ENCODE measurements around the gene WDR36. TPM values are rescaled to one million over a fixed set of nuclear protein-coding genes. Genes with fewer than 3 reads are reported as not detected.

Gene WDR36
- total and polyA plus RNA-seq, 2 of the 8 experiments (the other 6 are each of a cell fraction or from before 2014, with no cell fraction given) = 9.3 to 41.8 TPM

DNA sequence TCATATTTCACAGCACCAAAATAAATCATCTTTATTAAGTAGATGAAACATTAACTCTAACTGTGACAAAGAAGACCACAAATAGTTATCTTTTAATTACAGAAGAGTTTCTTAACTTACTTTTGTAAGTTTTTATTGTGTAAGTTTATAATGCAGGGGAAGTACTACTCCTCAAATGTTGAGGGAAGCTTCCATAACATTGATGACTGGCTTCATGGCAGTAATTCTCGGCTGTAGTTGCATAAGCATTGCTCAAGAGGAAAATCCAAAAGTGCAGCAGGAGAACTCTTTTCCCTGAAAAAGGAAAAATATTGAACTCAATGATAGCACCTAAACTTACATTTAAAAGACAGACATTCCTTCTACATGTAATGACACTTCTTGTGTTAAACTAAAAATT is 16.1 kb upstream of the WDR36 start:
- H3K23ac ChIP-seq (ENCODE audit: insufficient read length) = no peak overlapping the region

More for the DNA sequence above, 16.1 kb upstream of the WDR36 start:
- CTCF ChIA-PET (ENCODE audit: partially characterized antibody) = no interaction called here
- peaks cover 7% of the 10 kb centered on the region; the same call in 1 of the 2 replicates for H3K23me2 ChIP-seq (ENCODE audit: low read depth, low read length)
- no peak overlapping the region for H2AFZ ChIP-seq (ENCODE audit: low read length)
- no peak overlapping the region for H4K91ac ChIP-seq (replicated peaks; ENCODE audit: insufficient read length, low read length)
- H2BK12ac ChIP-seq (ENCODE audit: low read depth, low read length) = no peak overlapping the region
- H3K4me1 ChIP-seq (replicated peaks in 1 of 4; ENCODE audit: control insufficient read depth in 3 of 4, insufficient read depth in 4 of 4, low read length in 3 of 4) = no peaks in the 10 kb centered on the region; a peak in 2 of 7 replicates
- no peak overlapping the region for H2AK5ac ChIP-seq (ENCODE audit: low read depth, low read length)
- H3K27ac ChIP-seq (ENCODE audit: low read depth, low read length) = no peak overlapping the region
- H3K79me2 ChIP-seq (ENCODE audit: control insufficient read depth in 1 of 2, insufficient read depth in 2 of 2, low read length in 2 of 2) = no peaks in the 10 kb centered on the region
- no peak overlapping the region for H3K14ac ChIP-seq (ENCODE audit: insufficient read length)
- no peak overlapping the region for H2BK15ac ChIP-seq (ENCODE audit: low read length)
- 72% methylated on average over 1 of the region's 1 CpG; no CpG with 5 or more reads in 1 of the 2 experiments for WGBS, 2 experiments (ENCODE audit: extremely low coverage in 1 of 2, insufficient coverage in 1 of 2, insufficient read length in 1 of 2, insufficient replicate concordance in 2 of 2, low coverage in 1 of 2, low lambda C conversion rate in 2 of 2, missing lambda C conversion rate in 1 of 2)
- H3K4me2 ChIP-seq (ENCODE audit: insufficient read depth in 1 of 2, low read depth in 2 of 2, low read length in 2 of 2) = no peak overlapping the region
- no peak overlapping the region for H3K18ac ChIP-seq (ENCODE audit: extremely low read depth, low read length)
- FAIRE-seq = no peak
- POLR2A ChIA-PET (ENCODE audit: partially characterized antibody) = no interaction called here
- no peak for DNase-seq (ENCODE audit: low read depth in 1 of 2, low spot score in 2 of 2)
- TF ChIP-seq KDM1A (IDR thresholded peaks at IDR 0.05; ENCODE audit: borderline replicate concordance, low read length) = no peak
- no peak for TF ChIP-seq RXRA (IDR thresholded peaks at IDR 0.05; ENCODE audit: insufficient read depth, low read depth, low read length)
- TF ChIP-seq SAP30 (IDR thresholded peaks at IDR 0.05; ENCODE audit: insufficient read depth, insufficient replicate concordance, low read length) = no peak
- TF ChIP-seq, protein P1, sequence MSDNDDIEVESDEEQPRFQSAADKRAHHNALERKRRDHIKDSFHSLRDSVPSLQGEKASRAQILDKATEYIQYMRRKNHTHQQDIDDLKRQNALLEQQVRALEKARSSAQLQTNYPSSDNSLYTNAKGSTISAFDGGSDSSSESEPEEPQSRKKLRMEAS (IDR thresholded peaks at IDR 0.05) = no peak
- no peak for TF ChIP-seq BCL11A (IDR thresholded peaks at IDR 0.05; ENCODE audit: low read depth in 2 of 2, low read length in 2 of 2)
- no peak for TF ChIP-seq CHD1 (IDR thresholded peaks at IDR 0.05; ENCODE audit: low read depth, low read length)
- TF ChIP-seq CBX5 (IDR thresholded peaks at IDR 0.05; ENCODE audit: low read depth, low read length) = no peak
- TF ChIP-seq BRCA1 (IDR thresholded peaks at IDR 0.05; ENCODE audit: low read depth, low read length) = no peak
- no peak for TF ChIP-seq E2F6 (IDR thresholded peaks at IDR 0.05)
- TF ChIP-seq CBX8 (IDR thresholded peaks at IDR 0.05; ENCODE audit: borderline replicate concordance, low read depth, low read length) = no peak
- H2BK20ac ChIP-seq (ENCODE audit: low read length) = no peak overlapping the region
- H3K27me3 ChIP-seq (replicated peaks in 1 of 4; ENCODE audit: control insufficient read depth in 3 of 4, extremely low read depth in 1 of 4, insufficient read depth in 3 of 4, low read length in 3 of 4) = peaks cover 16 to 34% (median 25%) of the 10 kb centered on the region in 4 experiments
- H3K36me3 ChIP-seq (ENCODE audit: control insufficient read depth in 2 of 4, insufficient read depth in 4 of 4, low read length in 3 of 4) = no peaks in the 10 kb centered on the region
- H3K4ac ChIP-seq (replicated peaks; ENCODE audit: insufficient read length, low read depth, low read length) = no peak overlapping the region
- no peaks in the 10 kb centered on the region for H4K20me1 ChIP-seq (replicated peaks in 1 of 2; ENCODE audit: control insufficient read depth in 1 of 2, insufficient read depth in 2 of 2, low read length in 2 of 2)
- H4K8ac ChIP-seq (ENCODE audit: extremely low read depth, insufficient read depth, low read length) = no peak overlapping the region
- no peak overlapping the region for H2BK120ac ChIP-seq (replicated peaks; ENCODE audit: low read depth, low read length)
- H2BK5ac ChIP-seq (ENCODE audit: low read depth, low read length) = no peak overlapping the region
- no peaks in the 10 kb centered on the region for H3K79me1 ChIP-seq (ENCODE audit: low read depth, low read length)
- no peak overlapping the region for H3K9ac ChIP-seq (replicated peaks in 1 of 4; ENCODE audit: extremely low read depth in 1 of 4, low read depth in 3 of 4, low read length in 3 of 4)
- no peak overlapping the region for H3K4me3 ChIP-seq (ENCODE audit: extremely low read depth in 1 of 4, insufficient read depth in 2 of 4, low read depth in 3 of 4, low read length in 4 of 4)
- H3K9me3 ChIP-seq (ENCODE audit: insufficient read depth in 2 of 2, low read depth in 1 of 2, low read length in 1 of 2) = no peaks in the 10 kb centered on the region
- no peak overlapping the region for H3K56ac ChIP-seq (replicated peaks; ENCODE audit: insufficient read length, low read depth, low read length)
- no peak overlapping the region for H4K5ac ChIP-seq (ENCODE audit: insufficient read length, low read depth, low read length)
